ENCODE data around the gene TCF23.
A peak's percentile ranks its signal among the peaks of the same experiment; 100 is the strongest.
"Not testable (repeated sequence)": the region's sequence is repeated elsewhere in the genome, so short reads cannot be mapped to it uniquely, and the experiment has no call there.

TCF23 gene

GRCh38 chr2:27115519-27115918 is 33.3 kb upstream of the TCF23 start:
- Histone ChIP-seq H3K9me3 (ENCODE audit: control insufficient read depth in 5 of 5, low read length in 5 of 5) (no peaks in the 10 kb centered on the region), H3K4me1 (ENCODE audit: control insufficient read depth in 5 of 5, insufficient read depth in 5 of 5, low read length in 5 of 5) (peaks cover 2 to 15% (median 13%) of the 10 kb centered on the region in 5 donors), H3K4me3 (ENCODE audit: low read depth in 1 of 5, low read length in 5 of 5) (no peak overlapping the region), H3K27me3 (ENCODE audit: control insufficient read depth in 5 of 5, insufficient read depth in 4 of 5, low read length in 5 of 5) (peaks cover 0 to 16% (median 9%) of the 10 kb centered on the region in 5 donors), H3K27ac (ENCODE audit: low read depth, low read length) (no peak overlapping the region), H3K9ac (ENCODE audit: low read length in 5 of 5) (no peak overlapping the region), H3K36me3 (ENCODE audit: control insufficient read depth in 5 of 5, insufficient read depth in 5 of 5, low read length in 5 of 5) (no peaks in the 10 kb centered on the region)

- Histone ChIP-seq H3K9me3 (ENCODE audit: control insufficient read depth in 5 of 5, low read length in 5 of 5) (no peaks in the 10 kb centered on the region), H3K4me3 (ENCODE audit: low read depth in 1 of 5, low read length in 5 of 5) (peak overlapping the region in 4 of 5 donors; percentile 58 to 72 (median 62)), H3K4me1 (ENCODE audit: control insufficient read depth in 5 of 5, insufficient read depth in 5 of 5, low read length in 5 of 5) (peaks cover 2 to 19% (median 17%) of the 10 kb centered on the region in 5 donors), H3K27ac (ENCODE audit: low read depth, low read length) (no peak overlapping the region), H3K36me3 (ENCODE audit: control insufficient read depth in 5 of 5, insufficient read depth in 5 of 5, low read length in 5 of 5) (no peaks in the 10 kb centered on the region), H3K9ac (ENCODE audit: low read length in 5 of 5) (peak overlapping the region in 2 of 5 donors; percentile 11 to 44), H3K27me3 (ENCODE audit: control insufficient read depth in 5 of 5, insufficient read depth in 4 of 5, low read length in 5 of 5) (peaks cover 0 to 16% (median 9%) of the 10 kb centered on the region in 5 donors)
Observed at GRCh38 chr2:27117995-27118524, 30.7 kb upstream of the TCF23 start.

GRCh38 chr2:27118525-27119329 is 30.1 kb upstream of the TCF23 start, which contains the start of gene CGREF1:
Gene CGREF1 (minus strand): TSS chr2:27119128. CDS start chr2:27104366, 14,762 bp downstream.
- no peaks in the 10 kb centered on the region for H3K9me3 ChIP-seq (ENCODE audit: control insufficient read depth in 5 of 5, low read length in 5 of 5)
- H3K9ac ChIP-seq (ENCODE audit: low read length in 5 of 5) = peak within 1 kb of the TSS in 2 of 5 donors; percentile 11 to 44
- H3K4me1 ChIP-seq (ENCODE audit: control insufficient read depth in 5 of 5, insufficient read depth in 5 of 5, low read length in 5 of 5) = peaks cover 4 to 25% (median 24%) of the 10 kb centered on the region in 5 donors
- H3K27me3 ChIP-seq (ENCODE audit: control insufficient read depth in 5 of 5, insufficient read depth in 4 of 5, low read length in 5 of 5) = peaks cover 0 to 16% (median 9%) of the 10 kb centered on the region in 5 donors
- no peak within 1 kb of the TSS for H3K27ac ChIP-seq (ENCODE audit: low read depth, low read length)
- H3K4me3 ChIP-seq (ENCODE audit: low read depth in 1 of 5, low read length in 5 of 5) = peak within 1 kb of the TSS; percentile 58 to 72 (median 62)
- H3K36me3 ChIP-seq (ENCODE audit: control insufficient read depth in 5 of 5, insufficient read depth in 5 of 5, low read length in 5 of 5) = no peaks in the 10 kb centered on the region

GRCh38 chr2:27119330-27119670 is 29.5 kb upstream of the TCF23 start:
- not testable (repeated sequence) for H3K36me3 ChIP-seq (ENCODE audit: control insufficient read depth in 5 of 5, insufficient read depth in 5 of 5, low read length in 5 of 5); H3K9me3 ChIP-seq (ENCODE audit: control insufficient read depth in 5 of 5, low read length in 5 of 5); H3K27ac ChIP-seq (ENCODE audit: low read depth, low read length); H3K9ac ChIP-seq (ENCODE audit: low read length in 5 of 5)
- Histone ChIP-seq H3K4me1 (ENCODE audit: control insufficient read depth in 5 of 5, insufficient read depth in 5 of 5, low read length in 5 of 5) (peaks cover 4 to 31% (median 29%) of the 10 kb centered on the region in 5 donors), H3K4me3 (ENCODE audit: low read depth in 1 of 5, low read length in 5 of 5) (peak overlapping the region; percentile 58 to 72 (median 62)), H3K27me3 (ENCODE audit: control insufficient read depth in 5 of 5, insufficient read depth in 4 of 5, low read length in 5 of 5) (peaks cover 0 to 16% (median 9%) of the 10 kb centered on the region in 5 donors)

GRCh38 chr2:27121906-27122305 is 26.9 kb upstream of the TCF23 start:
- no peaks in the 10 kb centered on the region for H3K9me3 ChIP-seq (ENCODE audit: control insufficient read depth in 5 of 5, low read length in 5 of 5)

GRCh38 chr2:27122791-27123190 is 26.0 kb upstream of the TCF23 start:
- peak overlapping the region in 1 of 5 donors; percentile 67 for H3K9ac ChIP-seq (ENCODE audit: low read length in 5 of 5)
- peaks cover 0 to 13% (median 9%) of the 10 kb centered on the region in 5 donors for H3K27me3 ChIP-seq (ENCODE audit: control insufficient read depth in 5 of 5, insufficient read depth in 4 of 5, low read length in 5 of 5)
- peak overlapping the region; percentile 75 to 93 (median 81) for H3K4me3 ChIP-seq (ENCODE audit: low read depth in 1 of 5, low read length in 5 of 5)
- H3K36me3 ChIP-seq (ENCODE audit: control insufficient read depth in 5 of 5, insufficient read depth in 5 of 5, low read length in 5 of 5) = no peaks in the 10 kb centered on the region
- H3K4me1 ChIP-seq (ENCODE audit: control insufficient read depth in 5 of 5, insufficient read depth in 5 of 5, low read length in 5 of 5) = peaks cover 6 to 38% (median 36%) of the 10 kb centered on the region in 5 donors
- H3K27ac ChIP-seq (ENCODE audit: low read depth, low read length) = no peak overlapping the region
- H3K9me3 ChIP-seq (ENCODE audit: control insufficient read depth in 5 of 5, low read length in 5 of 5) = no peaks in the 10 kb centered on the region

More at GRCh38 chr2:27121906-27122305, 26.9 kb upstream of the TCF23 start:
- Histone ChIP-seq H3K36me3 (ENCODE audit: control insufficient read depth in 5 of 5, insufficient read depth in 5 of 5, low read length in 5 of 5) (no peaks in the 10 kb centered on the region), H3K9ac (ENCODE audit: low read length in 5 of 5) (no peak overlapping the region), H3K27ac (ENCODE audit: low read depth, low read length) (no peak overlapping the region), H3K4me3 (ENCODE audit: low read depth in 1 of 5, low read length in 5 of 5) (no peak overlapping the region), H3K4me1 (ENCODE audit: control insufficient read depth in 5 of 5, insufficient read depth in 5 of 5, low read length in 5 of 5) (peaks cover 6 to 39% (median 36%) of the 10 kb centered on the region in 5 donors), H3K27me3 (ENCODE audit: control insufficient read depth in 5 of 5, insufficient read depth in 4 of 5, low read length in 5 of 5) (peaks cover 0 to 16% (median 9%) of the 10 kb centered on the region in 5 donors)

- peak within 1 kb of the TSS; percentile 11 to 76 (median 66) for H3K9ac ChIP-seq (ENCODE audit: low read length in 5 of 5)
- no peaks in the 10 kb centered on the region for H3K36me3 ChIP-seq (ENCODE audit: control insufficient read depth in 5 of 5, insufficient read depth in 5 of 5, low read length in 5 of 5)
- H3K27ac ChIP-seq (ENCODE audit: low read depth, low read length) = no peak within 1 kb of the TSS
Observed at GRCh38 chr2:27123302-27124150, 25.3 kb upstream of the TCF23 start, which contains the start of gene ABHD1. Gene ABHD1 (plus strand): TSS chr2:27123815. CDS start chr2:27123949, 134 bp downstream.

GRCh38 chr2:27125104-27125503 is 23.7 kb upstream of the TCF23 start:
- H3K9me3 ChIP-seq (ENCODE audit: control insufficient read depth in 5 of 5, low read length in 5 of 5) = no peaks in the 10 kb centered on the region
- no peak overlapping the region for H3K4me3 ChIP-seq (ENCODE audit: low read depth in 1 of 5, low read length in 5 of 5)
- H3K36me3 ChIP-seq (ENCODE audit: control insufficient read depth in 5 of 5, insufficient read depth in 5 of 5, low read length in 5 of 5) = peaks cover 0 to 13% (median 12%) of the 10 kb centered on the region in 5 donors
- H3K9ac ChIP-seq (ENCODE audit: low read length in 5 of 5) = no peak overlapping the region
- no peaks in the 10 kb centered on the region for H3K27me3 ChIP-seq (ENCODE audit: control insufficient read depth in 5 of 5, insufficient read depth in 4 of 5, low read length in 5 of 5)
- peaks cover 4 to 24% (median 22%) of the 10 kb centered on the region in 5 donors for H3K4me1 ChIP-seq (ENCODE audit: control insufficient read depth in 5 of 5, insufficient read depth in 5 of 5, low read length in 5 of 5)
- H3K27ac ChIP-seq (ENCODE audit: low read depth, low read length) = no peak overlapping the region

More at GRCh38 chr2:27123302-27124150, 25.3 kb upstream of the TCF23 start, which contains the start of gene ABHD1:
- no peaks in the 10 kb centered on the region for H3K9me3 ChIP-seq (ENCODE audit: control insufficient read depth in 5 of 5, low read length in 5 of 5)
- H3K4me1 ChIP-seq (ENCODE audit: control insufficient read depth in 5 of 5, insufficient read depth in 5 of 5, low read length in 5 of 5) = peaks cover 6 to 31% (median 28%) of the 10 kb centered on the region in 5 donors
- peaks cover 0 to 6% (median 4%) of the 10 kb centered on the region in 5 donors for H3K27me3 ChIP-seq (ENCODE audit: control insufficient read depth in 5 of 5, insufficient read depth in 4 of 5, low read length in 5 of 5)
- peak within 1 kb of the TSS; percentile 75 to 93 (median 81) for H3K4me3 ChIP-seq (ENCODE audit: low read depth in 1 of 5, low read length in 5 of 5)

GRCh38 chr2:27126252-27126710 is 22.5 kb upstream of the TCF23 start:
- H3K4me3 ChIP-seq (ENCODE audit: low read depth in 1 of 5, low read length in 5 of 5) = no peak overlapping the region
- no peak overlapping the region for H3K9ac ChIP-seq (ENCODE audit: low read length in 5 of 5)
- no peaks in the 10 kb centered on the region for H3K27me3 ChIP-seq (ENCODE audit: control insufficient read depth in 5 of 5, insufficient read depth in 4 of 5, low read length in 5 of 5)
- peaks cover 0 to 25% (median 24%) of the 10 kb centered on the region in 5 donors for H3K36me3 ChIP-seq (ENCODE audit: control insufficient read depth in 5 of 5, insufficient read depth in 5 of 5, low read length in 5 of 5)
- H3K9me3 ChIP-seq (ENCODE audit: control insufficient read depth in 5 of 5, low read length in 5 of 5) = no peaks in the 10 kb centered on the region
- H3K4me1 ChIP-seq (ENCODE audit: control insufficient read depth in 5 of 5, insufficient read depth in 5 of 5, low read length in 5 of 5) = peaks cover 4 to 24% (median 22%) of the 10 kb centered on the region in 5 donors
- H3K27ac ChIP-seq (ENCODE audit: low read depth, low read length) = peak overlapping the region; percentile 69

Data from subcutaneous abdominal adipose tissue (tissue), 5 donors.